ENCODE results near the gene PAF1.
"Not testable (repeated sequence)": the region's sequence is repeated elsewhere in the genome, so short reads cannot be mapped to it uniquely, and the experiment has no call there.

Gene PAF1

GRCh38 chr19:39379865-39380396 lies 11.0 kb downstream of the PAF1 start:
- no peak overlapping the region for H3K27ac ChIP-seq
- TF ChIP-seq, protein P1, sequence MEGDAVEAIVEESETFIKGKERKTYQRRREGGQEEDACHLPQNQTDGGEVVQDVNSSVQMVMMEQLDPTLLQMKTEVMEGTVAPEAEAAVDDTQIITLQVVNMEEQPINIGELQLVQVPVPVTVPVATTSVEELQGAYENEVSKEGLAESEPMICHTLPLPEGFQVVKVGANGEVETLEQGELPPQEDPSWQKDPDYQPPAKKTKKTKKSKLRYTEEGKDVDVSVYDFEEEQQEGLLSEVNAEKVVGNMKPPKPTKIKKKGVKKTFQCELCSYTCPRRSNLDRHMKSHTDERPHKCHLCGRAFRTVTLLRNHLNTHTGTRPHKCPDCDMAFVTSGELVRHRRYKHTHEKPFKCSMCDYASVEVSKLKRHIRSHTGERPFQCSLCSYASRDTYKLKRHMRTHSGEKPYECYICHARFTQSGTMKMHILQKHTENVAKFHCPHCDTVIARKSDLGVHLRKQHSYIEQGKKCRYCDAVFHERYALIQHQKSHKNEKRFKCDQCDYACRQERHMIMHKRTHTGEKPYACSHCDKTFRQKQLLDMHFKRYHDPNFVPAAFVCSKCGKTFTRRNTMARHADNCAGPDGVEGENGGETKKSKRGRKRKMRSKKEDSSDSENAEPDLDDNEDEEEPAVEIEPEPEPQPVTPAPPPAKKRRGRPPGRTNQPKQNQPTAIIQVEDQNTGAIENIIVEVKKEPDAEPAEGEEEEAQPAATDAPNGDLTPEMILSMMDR (IDR thresholded peaks at IDR 0.05) = no peak
- no peak for TF ChIP-seq ZFX (IDR thresholded peaks at IDR 0.05; ENCODE audit: borderline replicate concordance)

DNA sequence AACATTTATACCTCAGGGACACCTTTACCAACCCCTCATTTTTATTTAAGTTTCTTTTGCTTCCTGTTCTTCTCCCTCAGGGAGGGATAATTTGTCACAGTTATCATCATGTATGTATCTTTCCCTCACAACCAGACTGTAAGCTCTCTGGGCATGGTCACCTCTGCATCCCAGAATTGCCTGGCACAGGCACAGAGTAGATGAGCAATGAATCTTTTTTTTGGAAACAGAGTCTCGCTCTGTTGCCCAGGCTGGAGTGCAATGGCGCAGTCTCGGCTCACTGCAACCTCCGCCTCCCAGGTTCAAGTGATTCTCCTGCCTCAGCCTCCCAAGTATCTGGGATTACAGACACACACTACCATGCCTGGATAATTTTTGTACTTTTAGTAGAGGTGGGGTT lies 11.5 kb downstream of the PAF1 start:
- not testable (repeated sequence) for H3K27ac ChIP-seq

DNA sequence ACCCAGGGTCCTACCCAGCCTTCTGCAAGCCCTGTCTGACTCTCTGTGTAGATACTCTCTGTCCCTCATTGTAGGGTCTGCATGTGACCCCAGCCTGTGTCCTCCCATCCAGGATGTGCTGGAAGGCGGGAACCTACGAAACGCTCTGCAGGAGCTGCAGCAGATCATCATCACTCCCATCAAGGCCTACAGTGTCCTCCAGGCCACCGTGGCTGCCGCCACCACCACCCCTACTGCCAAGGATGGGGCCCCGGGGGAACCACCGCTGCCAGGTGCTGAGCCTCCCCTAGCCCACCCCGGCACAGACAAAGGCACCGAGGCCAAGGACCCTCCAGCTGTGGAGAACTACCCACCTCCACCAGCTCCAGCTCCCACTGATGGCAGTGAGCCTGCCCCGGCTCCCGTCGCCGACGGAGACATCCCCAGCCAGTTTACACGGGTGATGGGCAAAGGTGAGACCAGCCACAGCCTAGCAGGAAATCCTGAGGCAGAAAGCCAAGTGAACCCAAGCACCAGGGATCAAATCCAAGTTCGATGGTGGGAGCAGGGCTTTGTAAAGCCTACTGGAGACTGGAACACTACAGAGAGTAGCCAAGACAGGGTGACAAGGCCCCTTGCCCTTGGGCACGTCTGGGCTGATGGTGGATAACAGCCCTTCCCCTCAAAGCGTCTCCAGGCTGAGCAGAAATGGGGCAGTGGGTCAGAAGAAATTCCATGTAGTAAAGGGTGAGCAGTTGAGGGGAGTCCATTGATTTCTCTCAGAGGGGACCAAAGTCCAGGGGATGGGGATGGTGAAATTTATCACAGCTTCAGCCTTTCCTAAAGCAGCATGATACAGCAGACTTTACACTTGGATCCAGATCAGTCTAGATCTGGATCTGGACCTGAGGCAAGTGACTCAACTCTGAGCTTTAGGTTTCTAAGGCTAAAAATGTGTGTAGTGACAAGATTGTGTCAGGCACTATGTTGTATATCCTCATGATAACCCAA lies 13.2 kb downstream of the PAF1 start:
- H3K27ac ChIP-seq = no peak overlapping the region
- TF ChIP-seq, protein P1 (IDR thresholded peaks at IDR 0.05) = no peak
- no peak for TF ChIP-seq ZFX (IDR thresholded peaks at IDR 0.05; ENCODE audit: borderline replicate concordance)

DNA sequence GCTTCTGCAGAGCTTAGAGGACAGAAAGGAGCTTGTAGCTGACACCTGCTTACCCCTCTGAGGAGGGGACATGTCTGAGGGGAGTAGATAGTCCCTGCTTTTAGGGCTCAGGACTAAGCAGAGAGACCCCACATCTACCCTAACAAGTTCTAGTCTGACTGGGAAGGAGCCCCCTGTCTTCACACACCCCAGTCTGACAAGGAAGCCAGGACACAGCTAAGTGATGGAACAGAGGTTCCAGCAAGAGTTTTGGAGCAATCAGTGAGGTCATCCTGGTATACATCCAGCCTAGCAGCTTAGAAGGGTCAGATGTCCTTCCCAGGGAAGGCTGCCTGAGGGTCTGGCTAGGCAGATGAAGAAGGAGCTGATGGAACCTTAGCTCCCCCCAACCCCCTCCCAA lies 15.0 kb downstream of the PAF1 start:
- H3K27ac ChIP-seq = no peak overlapping the region
- no peak for TF ChIP-seq ZFX (IDR thresholded peaks at IDR 0.05; ENCODE audit: borderline replicate concordance)
- TF ChIP-seq, protein P1 (IDR thresholded peaks at IDR 0.05) = no peak

DNA sequence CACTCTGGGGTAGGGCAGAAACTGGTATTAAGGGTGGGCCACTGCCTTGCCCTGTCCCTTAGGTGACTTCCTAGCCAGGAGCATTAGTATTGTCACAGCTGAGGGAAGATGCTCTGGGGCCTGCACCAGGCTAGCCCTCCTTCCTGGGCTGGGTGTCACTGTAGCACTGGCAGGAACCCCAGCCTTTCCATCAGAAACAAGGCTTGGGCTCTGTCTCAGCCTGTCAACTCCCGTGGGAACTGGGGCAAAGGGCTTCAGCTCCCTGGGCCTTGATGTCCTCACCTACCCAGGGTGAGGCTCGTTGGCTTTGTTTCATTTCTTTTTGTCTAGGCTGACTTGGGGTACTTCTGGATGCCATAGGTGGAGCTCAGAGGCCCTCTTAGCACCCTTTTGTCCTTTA lies 18.0 kb downstream of the PAF1 start:
- no peak for TF ChIP-seq ZFX (IDR thresholded peaks at IDR 0.05; ENCODE audit: borderline replicate concordance)
- TF ChIP-seq, protein P1 (IDR thresholded peaks at IDR 0.05) = no peak
- no peak overlapping the region for H3K27ac ChIP-seq

GRCh38 chr19:39372047-39372802 lies 18.7 kb downstream of the PAF1 start:
- TF ChIP-seq, protein P1 (IDR thresholded peaks at IDR 0.05) = no peak
- TF ChIP-seq ZFX (IDR thresholded peaks at IDR 0.05; ENCODE audit: borderline replicate concordance) = no peak
- H3K27ac ChIP-seq = no peak overlapping the region

DNA sequence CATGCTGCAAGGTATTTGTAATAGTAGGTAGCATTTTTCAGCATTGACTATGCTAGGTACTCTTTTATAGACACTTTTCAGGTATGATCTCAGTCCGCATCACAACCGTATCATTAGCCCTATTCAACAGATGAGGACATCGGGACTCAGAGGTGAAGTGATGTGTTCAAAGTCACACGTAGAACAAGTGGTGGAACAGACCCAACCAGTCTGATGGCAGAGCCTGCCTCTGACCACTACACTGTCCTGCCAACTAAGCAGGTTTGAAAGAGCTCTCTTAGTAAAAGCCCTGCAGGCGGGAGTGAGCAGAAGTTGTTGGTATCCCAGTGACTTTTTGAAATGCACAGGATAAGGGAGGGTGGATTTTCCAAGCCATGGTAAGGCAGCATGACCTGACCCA lies 20.2 kb downstream of the PAF1 start:
- H3K27ac ChIP-seq = no peak overlapping the region
- no peak for TF ChIP-seq ZFX (IDR thresholded peaks at IDR 0.05; ENCODE audit: borderline replicate concordance)
- TF ChIP-seq, protein P1 (IDR thresholded peaks at IDR 0.05) = no peak

Measured in 22Rv1 (cell line).